ENCODE measurements around the gene BCKDK. TPM values are rescaled to one million over a fixed set of nuclear protein-coding genes. Genes with fewer than 3 reads are reported as not detected.
A peak's percentile ranks its signal among the peaks of the same experiment; 100 is the strongest.

The BCKDK gene
- total and polyA plus RNA-seq, 2 of the 13 experiments (the other 11 are each of a cell fraction or from before 2014, with no cell fraction given), result 24.9 to 42.6 TPM

- no peak for TF ChIP-seq REXO4 (CRISPR knock-in tag; IDR thresholded peaks at IDR 0.05; ENCODE audit: borderline replicate concordance)
- no peak for TF ChIP-seq ZNF235 (CRISPR knock-in tag; IDR thresholded peaks at IDR 0.05; ENCODE audit: borderline replicate concordance)
- no peak for TF ChIP-seq ZNF160 (CRISPR knock-in tag; IDR thresholded peaks at IDR 0.05)
- no peak for TF ChIP-seq LRRFIP1 (CRISPR knock-in tag; conservative IDR thresholded peaks at IDR 0.05)
- TF ChIP-seq, protein P1, sequence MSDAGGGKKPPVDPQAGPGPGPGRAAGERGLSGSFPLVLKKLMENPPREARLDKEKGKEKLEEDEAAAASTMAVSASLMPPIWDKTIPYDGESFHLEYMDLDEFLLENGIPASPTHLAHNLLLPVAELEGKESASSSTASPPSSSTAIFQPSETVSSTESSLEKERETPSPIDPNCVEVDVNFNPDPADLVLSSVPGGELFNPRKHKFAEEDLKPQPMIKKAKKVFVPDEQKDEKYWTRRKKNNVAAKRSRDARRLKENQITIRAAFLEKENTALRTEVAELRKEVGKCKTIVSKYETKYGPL (CRISPR knock-in tag; IDR thresholded peaks at IDR 0.05), result no peak
- TF ChIP-seq NR2C2 (CRISPR knock-in tag; IDR thresholded peaks at IDR 0.05; ENCODE audit: borderline replicate concordance), result no peak
- no peak for TF ChIP-seq EEA1 (CRISPR knock-in tag; IDR thresholded peaks at IDR 0.05; ENCODE audit: borderline replicate concordance)
- no peak for TF ChIP-seq GZF1 (CRISPR knock-in tag; IDR thresholded peaks at IDR 0.05)
- no peak for TF ChIP-seq TARDBP (CRISPR knock-in tag; IDR thresholded peaks at IDR 0.05)
- TF ChIP-seq, protein P2, sequence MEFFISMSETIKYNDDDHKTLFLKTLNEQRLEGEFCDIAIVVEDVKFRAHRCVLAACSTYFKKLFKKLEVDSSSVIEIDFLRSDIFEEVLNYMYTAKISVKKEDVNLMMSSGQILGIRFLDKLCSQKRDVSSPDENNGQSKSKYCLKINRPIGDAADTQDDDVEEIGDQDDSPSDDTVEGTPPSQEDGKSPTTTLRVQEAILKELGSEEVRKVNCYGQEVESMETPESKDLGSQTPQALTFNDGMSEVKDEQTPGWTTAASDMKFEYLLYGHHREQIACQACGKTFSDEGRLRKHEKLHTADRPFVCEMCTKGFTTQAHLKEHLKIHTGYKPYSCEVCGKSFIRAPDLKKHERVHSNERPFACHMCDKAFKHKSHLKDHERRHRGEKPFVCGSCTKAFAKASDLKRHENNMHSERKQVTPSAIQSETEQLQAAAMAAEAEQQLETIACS (CRISPR knock-in tag; IDR thresholded peaks at IDR 0.05), result no peak
- TF ChIP-seq HNF4A (CRISPR knock-in tag; IDR thresholded peaks at IDR 0.05), result peak; percentile 54
- TF ChIP-seq HNRNPL (IDR thresholded peaks at IDR 0.05; ENCODE audit: low read depth, low read length), result 0 out of 2 replicates have a peak, but pooled peaks have one; percentile 26
- TF ChIP-seq ZNF350 (CRISPR knock-in tag; IDR thresholded peaks at IDR 0.05; ENCODE audit: borderline replicate concordance, low read depth), result no peak
- TF ChIP-seq TBX2 (CRISPR knock-in tag; IDR thresholded peaks at IDR 0.05; ENCODE audit: borderline replicate concordance), result peak; percentile 42; the same call in 1 of the 2 replicates
- TF ChIP-seq, protein P3, sequence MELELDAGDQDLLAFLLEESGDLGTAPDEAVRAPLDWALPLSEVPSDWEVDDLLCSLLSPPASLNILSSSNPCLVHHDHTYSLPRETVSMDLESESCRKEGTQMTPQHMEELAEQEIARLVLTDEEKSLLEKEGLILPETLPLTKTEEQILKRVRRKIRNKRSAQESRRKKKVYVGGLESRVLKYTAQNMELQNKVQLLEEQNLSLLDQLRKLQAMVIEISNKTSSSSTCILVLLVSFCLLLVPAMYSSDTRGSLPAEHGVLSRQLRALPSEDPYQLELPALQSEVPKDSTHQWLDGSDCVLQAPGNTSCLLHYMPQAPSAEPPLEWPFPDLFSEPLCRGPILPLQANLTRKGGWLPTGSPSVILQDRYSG (CRISPR knock-in tag; IDR thresholded peaks at IDR 0.05), result no peak
- no peak for TF ChIP-seq MAZ (IDR thresholded peaks at IDR 0.05; ENCODE audit: borderline replicate concordance, low read depth, low read length)
- TF ChIP-seq MAZ (CRISPR knock-in tag; IDR thresholded peaks at IDR 0.05; ENCODE audit: low read depth), result no peak
- no peak for TF ChIP-seq JDP2 (CRISPR knock-in tag; IDR thresholded peaks at IDR 0.05; ENCODE audit: borderline replicate concordance)
- TF ChIP-seq TAF1 (CRISPR knock-in tag; IDR thresholded peaks at IDR 0.05), result peak; percentile 43; the same call in 1 of the 2 replicates
- 0 out of 2 replicates have a peak, but pooled peaks have one; percentile 19 for TF ChIP-seq ZNF784 (CRISPR knock-in tag; IDR thresholded peaks at IDR 0.05; ENCODE audit: borderline replicate concordance)
- no peak for TF ChIP-seq ZBTB39 (CRISPR knock-in tag; IDR thresholded peaks at IDR 0.05)
- no peak for TF ChIP-seq ELF1 (CRISPR knock-in tag; IDR thresholded peaks at IDR 0.05)
These were observed 15.0 kb upstream of the BCKDK start (continued) for GRCh38 chr16:31093132-31093703.
